Inflammatory macrophage (primary cell): ENCODE measurements around the gene ARHGEF28.

Experiments
- DNase-seq, 2 donors: peaks; one replicate each; pipeline ENCODE4 v3.0.0-alpha.2; 2020 to 2022

The ARHGEF28 gene

DNA sequence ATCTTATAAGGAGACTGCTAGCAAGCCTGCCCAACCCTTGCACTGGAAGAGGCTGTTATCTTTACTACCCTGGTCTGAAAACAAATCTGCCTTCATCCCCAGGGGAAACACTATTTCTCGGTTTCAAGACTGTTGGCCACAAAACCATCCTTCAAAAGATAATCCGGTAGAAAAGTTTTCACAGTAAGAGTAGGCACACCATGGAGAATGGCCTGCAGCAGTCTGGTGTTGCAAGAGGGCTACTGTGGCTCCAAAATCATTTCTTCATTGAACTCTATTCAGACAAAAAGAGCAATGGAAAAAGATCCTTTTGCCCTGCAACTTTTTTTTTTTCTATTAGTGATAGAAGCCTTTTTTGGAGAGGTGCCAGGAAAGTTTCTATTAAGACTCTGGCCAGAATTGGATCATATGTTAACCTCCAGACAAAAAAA is 163.9 kb downstream of the ARHGEF28 start:
- no peak for DNase-seq

DNA sequence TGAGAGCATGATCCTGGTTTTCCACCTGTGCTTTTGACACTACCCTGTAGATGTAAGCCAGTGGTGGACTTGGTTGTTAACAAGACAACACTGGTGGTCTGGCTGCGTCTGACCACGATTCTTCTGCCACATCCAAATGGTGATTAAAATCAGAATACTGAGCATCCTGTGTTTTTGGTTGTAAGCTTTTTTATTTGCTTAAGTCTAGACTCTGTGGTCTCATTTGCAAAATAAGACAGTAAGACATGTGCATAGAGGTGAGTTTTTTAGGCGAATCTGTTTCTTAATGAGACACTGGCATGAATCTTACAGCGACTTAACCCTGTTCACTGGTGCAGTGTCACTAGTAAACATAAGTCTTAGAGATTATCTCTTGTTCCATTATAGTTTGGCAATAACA is 165.4 kb downstream of the ARHGEF28 start:
- DNase-seq: no peak

DNA sequence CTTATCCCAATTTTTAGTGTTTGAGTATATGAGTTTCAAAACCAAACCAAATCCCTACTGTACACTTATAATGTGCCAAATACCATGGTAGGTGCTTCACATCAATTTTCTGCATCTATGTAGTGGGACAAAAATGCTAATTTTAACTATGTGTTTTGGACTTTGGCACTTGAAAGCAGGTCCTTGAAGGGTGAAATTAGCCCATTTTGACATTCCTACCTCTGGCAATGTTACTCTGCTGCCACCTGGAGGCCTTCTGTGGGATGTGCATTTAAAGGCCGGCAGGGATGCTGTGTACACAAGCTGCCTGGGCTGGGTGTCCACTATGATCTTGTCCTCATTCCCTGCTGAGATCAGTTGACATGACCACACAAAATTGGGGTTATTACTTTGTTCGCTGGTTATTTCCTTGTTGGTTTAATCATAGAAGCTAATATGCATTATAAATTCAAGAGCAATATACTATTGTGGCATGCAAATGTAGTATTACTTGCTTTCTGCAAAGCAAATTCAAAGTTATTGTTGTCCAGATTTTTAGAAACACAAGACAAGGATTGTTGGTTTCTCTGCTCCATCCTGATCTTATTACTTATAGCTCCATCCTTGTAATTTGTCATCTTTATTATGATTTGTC is 166.8 kb downstream of the ARHGEF28 start:
- peak; percentile 81 to 85 for DNase-seq

DNA sequence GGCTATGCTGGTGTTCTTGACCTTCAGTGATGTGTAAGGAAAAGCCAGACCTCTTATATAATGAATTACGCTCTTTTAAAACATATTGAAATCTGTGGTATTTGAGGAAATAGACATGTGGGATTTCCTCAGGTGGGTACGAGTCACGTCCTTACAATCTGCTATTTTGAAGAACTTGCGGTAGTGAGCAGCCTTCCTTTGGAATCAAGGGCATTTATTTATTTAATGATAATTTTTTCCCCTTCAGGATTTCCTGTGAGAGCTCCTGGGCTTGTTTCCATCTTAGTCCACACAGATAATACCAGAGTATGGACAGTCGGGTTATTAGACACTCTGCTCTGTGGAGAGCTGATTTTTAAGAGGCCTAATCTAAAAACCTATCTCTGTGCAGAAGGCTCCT is 167.9 kb downstream of the ARHGEF28 start:
- DNase-seq: peak; percentile 33 to 46

DNA sequence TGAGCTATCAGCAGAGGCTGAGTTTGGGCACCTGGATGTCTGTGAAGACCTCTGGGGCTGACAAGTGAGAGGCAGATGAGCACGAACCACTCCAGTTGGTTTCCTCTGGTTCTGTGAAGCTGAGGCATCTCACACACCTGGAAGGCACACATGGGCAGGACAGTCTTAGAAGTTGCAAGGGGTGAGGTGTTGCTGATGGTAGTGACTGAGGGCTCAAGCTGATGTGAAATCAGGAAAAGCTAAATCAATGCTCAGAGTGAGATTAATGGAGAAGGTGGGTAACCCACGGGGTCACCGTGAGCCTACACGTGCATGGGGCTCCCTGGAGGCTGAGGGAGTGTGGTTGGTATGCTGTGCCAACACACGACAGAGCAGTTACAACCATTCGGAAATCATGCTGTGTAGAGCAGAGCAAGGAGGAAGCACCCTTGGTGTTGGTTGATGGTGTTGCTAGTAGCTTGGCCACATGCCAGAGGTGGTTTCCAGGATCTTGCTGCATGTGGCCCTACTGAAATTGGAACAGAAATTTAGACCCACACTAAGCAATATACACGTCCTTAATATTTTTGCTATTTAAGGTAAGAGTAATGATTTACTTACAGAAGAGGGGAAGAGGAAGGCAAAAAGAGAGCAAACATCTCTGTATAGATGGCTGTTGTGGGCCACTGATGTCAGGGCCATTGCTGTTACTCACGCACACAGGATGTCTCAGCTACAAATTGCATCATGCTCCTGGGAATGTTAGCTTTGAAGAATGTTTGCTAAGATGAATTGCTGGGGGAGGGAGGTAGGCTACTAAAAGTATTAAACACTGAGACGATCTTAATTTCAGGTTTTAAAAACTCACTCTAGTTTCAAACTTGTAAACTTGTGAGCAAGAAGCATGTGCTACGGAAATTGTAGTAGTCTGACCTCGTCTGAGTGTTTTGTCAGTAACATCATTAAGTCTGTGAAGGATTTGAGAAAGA is 170.5 kb downstream of the ARHGEF28 start:
- DNase-seq: peak; percentile 78 to 83

DNA sequence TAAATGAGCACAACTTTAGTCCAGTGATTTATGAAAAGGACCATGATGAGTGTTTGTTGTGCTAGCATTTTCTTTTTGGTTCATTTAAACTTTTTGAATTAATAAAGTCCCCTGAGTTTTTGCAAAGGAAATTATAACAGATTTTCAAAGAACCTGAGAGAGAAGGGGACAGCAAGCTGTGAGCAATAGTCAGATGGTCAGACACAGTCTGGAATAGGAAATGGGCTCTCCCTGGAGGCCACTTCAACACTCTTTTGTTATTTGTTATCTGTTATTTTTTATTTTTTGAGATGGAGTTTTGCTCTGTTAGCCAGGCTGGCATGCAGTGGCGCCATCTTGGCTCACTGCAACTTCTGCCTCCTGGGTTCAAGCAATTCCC is 171.1 kb downstream of the ARHGEF28 start:
- DNase-seq: no peak

DNA sequence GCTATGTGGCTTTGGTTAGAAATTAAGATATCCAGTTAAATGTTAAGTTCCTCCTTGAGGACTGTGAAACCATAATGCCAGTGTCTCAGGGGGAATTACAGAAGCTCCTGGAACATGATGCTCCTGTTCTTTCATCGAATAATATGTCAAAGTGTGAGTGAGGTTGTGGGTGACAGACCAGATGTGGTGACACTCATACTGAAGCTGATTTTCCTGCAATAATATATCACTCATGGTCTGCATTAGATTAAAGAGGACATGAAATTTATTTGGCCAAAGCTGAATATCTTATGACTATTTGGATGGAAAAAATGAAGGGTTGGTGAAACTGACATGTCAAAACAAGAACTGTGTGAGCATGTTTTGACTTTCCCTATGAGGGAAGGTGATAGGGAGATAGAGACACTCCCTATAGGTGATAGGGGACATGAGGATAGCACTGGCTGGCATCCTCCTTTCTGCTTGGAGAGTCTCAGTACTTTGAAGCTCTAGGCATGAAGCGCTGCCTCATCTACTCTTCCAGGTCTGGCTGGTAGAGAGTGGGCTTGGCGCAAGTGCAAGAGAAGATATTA is 173.5 kb downstream of the ARHGEF28 start:
- no peak for DNase-seq

DNA sequence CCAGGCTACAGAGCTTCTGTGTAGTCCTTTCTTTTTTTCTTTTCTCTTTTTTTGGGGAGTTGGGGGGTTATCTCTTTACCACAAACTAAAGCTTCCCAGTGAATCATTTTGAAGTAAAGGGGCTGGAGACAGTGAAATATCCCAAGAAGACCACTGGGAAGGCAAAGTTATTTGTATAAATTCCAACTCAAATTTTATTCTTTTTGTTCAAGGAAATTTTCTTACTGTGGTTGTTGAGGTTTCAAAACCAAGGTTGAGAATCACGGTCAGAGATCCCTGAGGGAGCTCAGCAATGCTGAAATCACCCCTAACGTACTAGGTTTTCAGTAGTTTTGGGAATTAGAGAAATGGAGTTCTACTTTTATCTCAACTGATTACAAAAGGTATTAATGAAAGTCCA is 175.7 kb downstream of the ARHGEF28 start:
- no peak for DNase-seq

DNA sequence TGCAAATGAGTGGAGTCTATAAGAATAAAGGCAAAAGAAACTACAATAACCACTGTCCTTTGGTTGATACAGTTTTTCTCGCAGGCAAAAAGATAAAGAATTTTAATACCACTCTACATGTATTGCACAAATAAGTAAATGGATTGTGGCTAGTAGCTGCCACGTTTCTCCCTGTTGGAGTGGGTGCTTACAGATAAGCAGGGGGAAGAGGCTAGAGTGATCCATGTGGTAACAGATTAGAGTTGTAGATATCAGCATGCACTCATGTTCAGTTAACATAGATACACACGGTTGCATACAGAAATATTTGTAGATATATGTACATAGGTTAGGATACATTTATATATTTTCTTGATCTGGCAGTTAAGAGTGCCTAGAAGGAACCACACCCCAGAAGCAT is 179.5 kb downstream of the ARHGEF28 start:
- DNase-seq: no peak

DNA sequence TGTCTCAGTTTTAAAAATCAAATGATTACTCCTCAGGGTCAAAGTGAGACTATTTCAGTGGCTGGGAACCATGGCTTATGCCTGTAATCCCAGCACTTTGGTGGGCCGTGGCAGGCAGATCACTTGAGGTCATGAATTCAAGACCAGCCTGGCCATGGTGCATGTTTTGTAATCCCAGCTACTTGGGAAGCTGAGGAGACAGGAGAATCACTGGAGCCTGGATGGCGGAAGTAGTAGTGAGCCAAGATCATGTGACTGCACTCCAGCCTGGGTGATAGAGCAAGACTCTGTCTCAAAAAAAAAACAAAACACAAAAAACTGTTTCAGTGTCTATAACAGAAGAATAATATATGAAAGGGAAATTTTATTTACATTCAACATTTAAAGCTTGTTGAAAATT is 182.9 kb downstream of the ARHGEF28 start:
- peak; percentile 38 to 40 for DNase-seq

DNA sequence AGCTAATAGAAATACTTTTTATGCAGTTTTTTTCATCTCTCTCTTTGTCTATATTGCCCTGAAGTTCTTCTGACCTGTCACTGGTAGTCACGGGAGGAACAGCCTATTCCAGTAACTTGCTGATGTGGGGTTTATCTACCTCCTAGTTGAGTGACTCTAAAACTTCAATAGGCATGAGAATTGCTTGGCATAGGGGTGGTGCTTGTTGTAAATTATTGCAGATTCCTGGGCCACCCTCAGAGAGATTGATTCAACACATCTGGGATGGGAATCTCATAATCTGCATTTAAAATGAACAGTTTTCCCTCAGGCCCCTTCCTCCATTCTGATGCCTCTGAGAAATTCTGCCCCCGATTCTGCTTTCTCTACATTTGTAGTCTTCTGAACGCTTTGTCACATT is 184.4 kb downstream of the ARHGEF28 start:
- DNase-seq: no peak

DNA sequence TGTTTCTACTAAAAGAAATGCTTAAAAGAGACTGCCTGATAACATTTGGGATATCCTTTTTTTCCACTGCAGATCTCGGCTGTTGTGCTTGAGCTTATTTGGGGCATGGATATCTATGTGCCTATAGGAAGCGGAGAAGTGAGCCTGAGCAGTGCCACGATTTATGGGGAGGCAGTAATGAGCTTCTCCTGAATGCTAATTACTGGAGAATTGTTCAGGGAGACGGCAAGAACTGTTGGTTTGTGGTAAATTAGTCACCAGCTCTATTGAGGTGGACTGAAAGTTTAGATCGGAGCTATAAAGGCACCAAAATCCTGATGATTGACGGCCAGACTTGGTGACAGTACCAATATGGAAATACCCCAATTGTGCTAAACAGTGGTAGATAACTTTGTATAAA is 186.5 kb downstream of the ARHGEF28 start:
- no peak for DNase-seq

DNA sequence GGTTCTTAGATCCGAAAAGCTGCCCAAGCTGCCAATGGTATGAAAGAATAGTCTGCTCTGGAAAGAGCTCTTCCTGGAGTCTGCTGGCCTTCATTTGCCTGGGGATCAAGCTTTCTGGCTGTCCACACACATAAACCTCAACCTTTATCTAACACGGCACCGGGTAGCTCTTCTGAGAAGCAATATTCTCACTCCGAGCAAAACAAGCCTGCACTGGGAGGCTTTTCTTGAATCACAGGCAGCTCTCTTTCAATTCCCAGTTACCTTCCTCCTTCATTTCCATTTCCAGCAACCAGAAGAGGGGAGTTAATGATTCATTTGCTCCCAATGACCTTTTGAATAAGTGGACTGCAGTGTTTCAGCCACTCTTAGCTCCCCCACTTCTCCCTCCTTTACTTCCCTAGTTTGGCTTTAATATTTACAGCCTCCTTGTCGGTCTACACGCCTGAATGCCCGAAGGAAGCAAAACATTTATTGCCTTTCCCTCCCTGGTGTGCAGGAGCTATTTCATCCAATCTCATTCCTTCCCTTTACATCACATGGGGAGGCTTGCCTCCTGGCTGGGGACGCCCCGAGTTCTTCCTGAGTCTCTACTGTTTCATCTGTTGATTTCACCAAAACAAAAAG is 187.1 kb downstream of the ARHGEF28 start:
- no peak for DNase-seq

DNA sequence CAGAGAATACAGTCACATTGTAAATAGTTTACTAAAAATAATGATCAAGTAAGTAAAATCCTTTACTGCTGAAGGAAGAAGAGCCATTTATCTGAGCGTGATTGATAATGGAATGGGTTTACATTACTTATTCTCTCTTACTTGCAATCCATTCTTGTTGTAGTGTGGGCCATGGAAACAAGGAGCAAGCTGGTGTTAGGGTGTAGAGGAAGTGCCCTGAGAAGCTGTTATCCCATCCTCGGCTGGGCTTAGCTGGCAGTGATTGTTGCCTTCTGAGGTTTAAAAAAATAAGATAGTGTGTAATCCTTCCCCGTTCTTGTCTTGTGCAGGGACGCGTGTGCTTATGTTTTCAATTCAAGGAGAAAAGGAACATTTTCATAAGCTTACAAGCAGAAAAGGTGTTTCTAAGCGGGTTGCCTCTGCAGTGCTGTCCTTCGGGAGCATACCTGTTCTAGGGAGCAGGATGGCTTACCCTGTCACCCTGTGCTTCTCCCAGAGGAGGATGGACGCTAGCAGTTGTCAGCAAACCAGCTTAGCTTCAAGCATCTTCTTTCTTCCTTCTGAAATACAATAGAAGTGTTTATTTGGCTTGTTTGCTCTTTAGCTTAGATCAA is 188.3 kb downstream of the ARHGEF28 start:
- no peak for DNase-seq

DNA sequence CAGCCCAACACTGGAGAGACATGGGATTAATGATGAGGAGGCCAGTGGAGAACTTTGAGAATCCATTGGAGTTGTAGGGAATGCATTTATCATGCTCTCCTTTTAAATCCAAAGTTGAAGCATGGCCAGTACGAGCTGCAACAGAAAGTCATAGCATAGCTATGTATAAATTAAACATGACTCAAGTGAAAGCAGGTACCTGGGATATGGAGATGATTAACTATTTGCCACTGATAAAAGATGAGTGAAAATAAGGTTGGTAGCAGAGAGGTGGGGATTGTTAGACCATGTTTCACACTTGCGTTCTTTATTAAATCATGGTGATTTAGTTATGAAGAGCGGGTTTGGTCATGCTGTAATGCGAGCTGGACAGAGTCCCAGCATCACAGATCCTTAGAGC is 189.6 kb downstream of the ARHGEF28 start:
- no peak for DNase-seq

DNA sequence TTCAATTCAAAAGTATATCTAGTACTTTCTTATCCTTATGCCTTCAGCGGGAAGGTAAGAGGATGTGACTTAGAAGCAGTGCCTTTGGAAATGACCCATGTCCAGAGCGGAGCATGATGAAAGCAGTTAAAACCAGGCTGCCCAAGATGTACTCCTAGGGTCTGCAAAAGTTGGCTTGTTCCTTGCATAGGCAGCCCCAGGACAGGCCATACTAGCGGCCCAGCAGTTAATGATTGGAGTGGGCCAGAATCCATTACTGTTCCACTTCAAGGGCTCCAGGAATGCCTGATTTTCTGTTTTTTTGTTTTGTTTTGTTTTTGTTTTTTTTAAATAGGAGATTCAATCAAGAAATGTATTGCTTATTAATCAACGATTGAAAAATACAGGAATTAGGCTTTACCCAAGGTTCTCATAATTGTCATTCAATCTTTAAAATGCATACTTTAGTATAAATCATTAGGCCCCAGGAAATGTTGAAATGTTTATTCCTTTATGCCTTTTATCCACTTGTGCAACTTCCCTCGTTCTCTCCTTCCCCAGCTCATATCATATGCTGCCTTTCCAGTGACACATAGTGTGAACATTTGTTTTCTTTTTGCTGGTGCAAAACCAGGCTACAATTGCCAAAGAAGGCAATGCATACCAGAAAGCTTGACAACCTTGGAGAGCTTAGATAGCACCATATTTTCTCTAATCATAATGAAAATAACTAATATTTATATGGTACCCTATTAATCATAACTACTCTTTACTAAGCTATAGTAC is 190.8 kb downstream of the ARHGEF28 start:
- DNase-seq: no peak

DNA sequence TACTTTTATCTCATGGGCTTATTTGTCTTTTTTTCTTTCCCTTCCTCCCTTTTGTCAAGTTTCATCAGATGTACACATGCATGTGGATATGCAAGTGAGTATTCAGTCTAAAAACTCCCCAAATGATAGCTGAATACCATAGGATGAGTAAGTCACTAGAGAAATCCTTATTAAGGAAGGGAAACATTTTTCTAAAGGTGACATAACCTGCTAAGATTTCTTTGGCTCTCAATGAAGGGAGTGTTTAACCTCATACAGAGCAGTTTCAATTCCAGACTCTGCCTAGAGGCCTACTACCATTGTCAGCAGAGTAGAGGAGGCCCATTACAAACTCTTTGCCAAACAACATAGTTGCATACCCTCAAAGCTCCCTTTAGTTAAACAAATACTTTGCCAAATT is 192.4 kb downstream of the ARHGEF28 start:
- no peak for DNase-seq

DNA sequence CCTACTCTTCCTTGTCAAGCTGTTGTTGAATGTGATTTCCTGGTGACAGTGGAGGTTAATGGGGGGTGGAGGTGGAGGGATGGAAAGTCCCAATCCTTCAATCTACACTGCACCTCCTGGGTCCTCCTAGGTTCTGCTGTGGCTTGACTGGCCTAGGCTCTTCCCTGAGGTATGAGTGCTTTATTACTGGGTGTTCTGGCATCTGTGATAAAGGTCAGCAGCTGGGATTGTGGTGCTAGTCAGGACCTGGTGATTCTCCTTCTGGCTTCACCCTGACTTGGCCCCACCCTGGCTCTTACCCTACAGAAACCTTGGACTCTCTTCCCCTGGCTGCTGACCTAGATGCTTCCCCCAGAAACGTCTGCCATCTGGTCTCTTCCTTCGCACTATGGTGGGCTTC is 194.3 kb downstream of the ARHGEF28 start:
- DNase-seq: no peak

DNA sequence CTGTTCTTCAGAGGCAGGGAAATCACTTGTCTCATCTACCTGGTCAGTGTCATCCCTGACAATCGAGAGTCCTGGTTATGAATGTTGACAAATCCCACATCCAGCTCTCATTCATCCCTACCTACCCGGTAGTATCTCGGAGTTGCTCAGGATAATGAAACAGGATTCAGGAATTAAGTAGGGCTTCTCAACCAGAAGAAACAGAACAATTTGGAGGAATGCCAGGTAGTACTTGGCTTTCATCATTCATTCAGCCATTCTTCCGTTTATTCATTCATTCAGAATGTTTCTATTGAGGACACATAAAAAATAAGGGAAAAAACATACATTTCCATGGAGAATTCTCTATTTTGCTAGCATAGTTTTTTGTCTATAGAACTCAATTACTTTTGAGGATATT is 195.0 kb downstream of the ARHGEF28 start:
- no peak for DNase-seq

DNA sequence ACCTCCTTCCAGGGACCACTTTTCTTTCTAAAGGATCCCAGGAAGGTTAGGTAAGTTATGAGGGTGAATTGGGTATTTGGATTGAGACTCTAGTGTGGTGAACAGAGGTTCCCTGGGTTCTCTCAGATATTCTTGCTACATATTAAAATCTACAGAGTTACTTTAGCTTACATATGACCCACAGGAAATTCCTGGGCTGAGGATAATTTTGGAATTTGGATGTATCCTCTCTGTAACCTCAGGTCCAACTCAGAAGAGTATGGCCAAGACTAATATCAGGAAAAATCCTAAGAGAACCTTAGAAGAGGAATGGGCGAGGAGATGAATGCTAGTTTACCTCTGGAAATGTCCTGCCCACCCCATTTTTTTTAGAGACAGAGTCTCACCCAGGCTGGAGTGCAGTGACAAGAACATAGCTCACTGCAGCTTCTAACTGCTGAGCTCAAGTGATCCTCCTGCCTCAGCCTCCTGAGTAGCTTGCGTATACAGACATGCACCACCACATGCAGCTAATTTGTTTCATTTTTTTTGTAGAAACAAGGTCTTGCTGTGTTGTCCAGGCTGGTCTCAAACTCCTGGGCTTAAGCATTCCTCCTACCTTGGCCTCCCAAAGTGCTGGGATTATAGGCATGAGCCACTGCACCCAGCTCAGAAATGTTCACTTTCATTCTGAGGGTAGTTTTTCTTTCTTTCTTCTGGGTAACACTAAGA is 196.4 kb downstream of the ARHGEF28 start:
- DNase-seq: no peak

DNA sequence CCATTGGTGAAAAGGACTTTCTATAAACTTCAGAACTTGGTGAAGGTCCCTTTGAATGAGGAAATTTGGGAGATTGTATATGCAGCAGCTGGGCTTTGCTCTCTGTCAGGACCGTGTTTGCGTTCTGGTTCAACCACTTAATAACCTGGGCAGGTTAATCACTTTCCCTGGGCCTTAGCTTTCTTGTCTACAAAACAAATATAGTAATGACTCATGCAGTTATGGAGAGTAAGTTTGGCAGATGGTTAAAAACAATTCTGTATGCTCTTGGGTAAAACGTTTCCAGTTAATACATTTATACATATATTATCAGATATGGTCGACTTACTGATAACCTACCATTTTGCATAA is 197.0 kb downstream of the ARHGEF28 start:
- no peak for DNase-seq
